ENCODE measurements around the gene GSTO2. TPM values are rescaled to one million over a fixed set of nuclear protein-coding genes. Genes with fewer than 3 reads are reported as not detected.

The GSTO2 gene
- total RNA-seq, 1 experiment from 2014 or later, result 1.1 TPM

DNA sequence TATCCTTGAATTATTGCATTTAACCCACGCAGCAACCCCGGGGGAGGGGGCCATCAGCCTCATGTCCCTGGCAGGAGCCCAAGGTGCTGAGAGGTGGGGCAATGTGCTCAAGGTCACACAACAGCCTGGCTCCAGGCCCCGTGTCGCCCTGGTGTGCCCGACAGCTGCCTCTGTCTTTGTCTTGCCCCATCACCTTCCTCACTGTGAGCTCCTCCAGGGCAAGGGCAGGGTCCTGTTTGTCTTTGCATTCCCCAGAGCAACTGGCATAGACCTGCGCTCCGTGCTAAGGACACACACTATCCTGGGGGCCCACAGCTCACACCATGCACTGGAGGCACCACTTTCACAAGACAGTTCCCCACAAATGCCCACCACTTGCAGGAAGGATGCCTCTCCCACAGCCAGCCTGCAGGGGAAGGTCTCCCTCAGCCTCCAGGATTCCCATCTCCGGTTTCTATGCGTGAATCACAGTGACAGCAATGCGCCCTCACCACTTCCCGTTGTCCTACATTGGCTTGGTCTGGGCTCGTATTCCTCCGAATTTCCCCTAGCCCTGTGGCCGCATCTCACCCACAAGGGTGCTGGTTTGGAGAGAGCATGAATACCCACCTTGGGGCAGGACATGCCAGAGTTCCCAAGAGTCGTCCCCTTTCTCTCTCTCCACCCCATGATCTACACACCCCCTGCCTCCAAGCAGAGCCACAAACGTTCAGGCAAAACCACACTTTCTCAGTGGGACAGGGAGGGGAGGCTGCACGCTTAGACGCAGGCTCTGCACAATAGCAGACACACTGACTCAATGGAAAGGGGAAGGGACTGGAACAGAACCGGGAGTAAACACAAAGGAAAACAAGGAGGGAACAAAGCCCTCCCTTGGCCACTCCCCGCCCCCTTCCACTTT, 59.0 kb downstream of the GSTO2 start:
- Histone ChIP-seq H3K9me3 (no peaks in the 10 kb centered on the region), H3K4me1 (peaks cover 28% of the 10 kb centered on the region), H3K27me3 (replicated peaks; ENCODE audit: control insufficient read depth, insufficient read depth, low read length) (no peaks in the 10 kb centered on the region), H3K36me3 (ENCODE audit: control insufficient read depth, insufficient read depth, low read length) (no peaks in the 10 kb centered on the region), H3K4me3 (ENCODE audit: low read depth, low read length) (no peak overlapping the region)
- Mint-ChIP-seq H3K27me3 (ENCODE audit: insufficient read depth, unreplicated experiment) (no peaks in the 10 kb centered on the region), H3K36me3 (ENCODE audit: insufficient read depth, unreplicated experiment) (no peaks in the 10 kb centered on the region), H3K9me3 (ENCODE audit: unreplicated experiment) (no peaks in the 10 kb centered on the region), H3K4me1 (ENCODE audit: low read depth, unreplicated experiment) (peaks cover 15% of the 10 kb centered on the region), H3K4me3 (ENCODE audit: unreplicated experiment) (no peak overlapping the region), H3K27ac (ENCODE audit: unreplicated experiment) (no peak overlapping the region)
- intact Hi-C loops (cut with micrococcal nuclease; ENCODE audit: unreplicated experiment), result no loop called here
- TF ChIP-seq, protein P1, sequence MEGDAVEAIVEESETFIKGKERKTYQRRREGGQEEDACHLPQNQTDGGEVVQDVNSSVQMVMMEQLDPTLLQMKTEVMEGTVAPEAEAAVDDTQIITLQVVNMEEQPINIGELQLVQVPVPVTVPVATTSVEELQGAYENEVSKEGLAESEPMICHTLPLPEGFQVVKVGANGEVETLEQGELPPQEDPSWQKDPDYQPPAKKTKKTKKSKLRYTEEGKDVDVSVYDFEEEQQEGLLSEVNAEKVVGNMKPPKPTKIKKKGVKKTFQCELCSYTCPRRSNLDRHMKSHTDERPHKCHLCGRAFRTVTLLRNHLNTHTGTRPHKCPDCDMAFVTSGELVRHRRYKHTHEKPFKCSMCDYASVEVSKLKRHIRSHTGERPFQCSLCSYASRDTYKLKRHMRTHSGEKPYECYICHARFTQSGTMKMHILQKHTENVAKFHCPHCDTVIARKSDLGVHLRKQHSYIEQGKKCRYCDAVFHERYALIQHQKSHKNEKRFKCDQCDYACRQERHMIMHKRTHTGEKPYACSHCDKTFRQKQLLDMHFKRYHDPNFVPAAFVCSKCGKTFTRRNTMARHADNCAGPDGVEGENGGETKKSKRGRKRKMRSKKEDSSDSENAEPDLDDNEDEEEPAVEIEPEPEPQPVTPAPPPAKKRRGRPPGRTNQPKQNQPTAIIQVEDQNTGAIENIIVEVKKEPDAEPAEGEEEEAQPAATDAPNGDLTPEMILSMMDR (IDR thresholded peaks at IDR 0.05; ENCODE audit: insufficient read depth in 1 of 2, low read depth in 1 of 2, low read length in 1 of 2, severe bottlenecking in 1 of 2, unreplicated experiment in 1 of 2), result no peak
- ChIA-PET CTCF (no interaction called here), POLR2A (no interaction called here)
- no TSS peak for BruUV-seq (replicated peaks)
- no peak for DNase-seq

DNA sequence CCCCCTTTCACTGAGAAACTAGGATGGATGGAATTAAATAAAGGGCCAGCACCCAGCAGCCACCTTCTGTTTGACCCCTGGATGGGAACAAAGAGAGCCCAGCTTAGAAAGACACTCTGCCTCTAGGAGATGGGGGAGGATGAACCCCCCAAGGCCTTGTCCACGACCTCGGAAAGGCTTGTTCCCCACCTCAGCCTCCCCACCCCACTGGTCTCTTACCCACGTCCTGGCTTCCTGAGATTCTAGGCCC, 59.6 kb downstream of the GSTO2 start:
- ChIA-PET POLR2A (no interaction called here), CTCF (no interaction called here)
- no peak for DNase-seq
- H3K4me3 Mint-ChIP-seq (ENCODE audit: unreplicated experiment), result no peak overlapping the region
- peaks cover 28% of the 10 kb centered on the region for H3K4me1 ChIP-seq
- intact Hi-C loops (cut with micrococcal nuclease; ENCODE audit: unreplicated experiment), result no loop called here
- peaks cover 15% of the 10 kb centered on the region for H3K4me1 Mint-ChIP-seq (ENCODE audit: low read depth, unreplicated experiment)
- BruUV-seq (replicated peaks), result no TSS peak
- no peak overlapping the region for H3K4me3 ChIP-seq (ENCODE audit: low read depth, low read length)
- H3K36me3 Mint-ChIP-seq (ENCODE audit: insufficient read depth, unreplicated experiment), result no peaks in the 10 kb centered on the region
- H3K9me3 ChIP-seq, result no peaks in the 10 kb centered on the region
- H3K27me3 ChIP-seq (replicated peaks; ENCODE audit: control insufficient read depth, insufficient read depth, low read length), result no peaks in the 10 kb centered on the region
- TF ChIP-seq, protein P1 (IDR thresholded peaks at IDR 0.05; ENCODE audit: insufficient read depth in 1 of 2, low read depth in 1 of 2, low read length in 1 of 2, severe bottlenecking in 1 of 2, unreplicated experiment in 1 of 2), result no peak
- no peaks in the 10 kb centered on the region for H3K36me3 ChIP-seq (ENCODE audit: control insufficient read depth, insufficient read depth, low read length)
- no peaks in the 10 kb centered on the region for H3K9me3 Mint-ChIP-seq (ENCODE audit: unreplicated experiment)
- H3K27me3 Mint-ChIP-seq (ENCODE audit: insufficient read depth, unreplicated experiment), result no peaks in the 10 kb centered on the region
- no peak overlapping the region for H3K27ac Mint-ChIP-seq (ENCODE audit: unreplicated experiment)

DNA sequence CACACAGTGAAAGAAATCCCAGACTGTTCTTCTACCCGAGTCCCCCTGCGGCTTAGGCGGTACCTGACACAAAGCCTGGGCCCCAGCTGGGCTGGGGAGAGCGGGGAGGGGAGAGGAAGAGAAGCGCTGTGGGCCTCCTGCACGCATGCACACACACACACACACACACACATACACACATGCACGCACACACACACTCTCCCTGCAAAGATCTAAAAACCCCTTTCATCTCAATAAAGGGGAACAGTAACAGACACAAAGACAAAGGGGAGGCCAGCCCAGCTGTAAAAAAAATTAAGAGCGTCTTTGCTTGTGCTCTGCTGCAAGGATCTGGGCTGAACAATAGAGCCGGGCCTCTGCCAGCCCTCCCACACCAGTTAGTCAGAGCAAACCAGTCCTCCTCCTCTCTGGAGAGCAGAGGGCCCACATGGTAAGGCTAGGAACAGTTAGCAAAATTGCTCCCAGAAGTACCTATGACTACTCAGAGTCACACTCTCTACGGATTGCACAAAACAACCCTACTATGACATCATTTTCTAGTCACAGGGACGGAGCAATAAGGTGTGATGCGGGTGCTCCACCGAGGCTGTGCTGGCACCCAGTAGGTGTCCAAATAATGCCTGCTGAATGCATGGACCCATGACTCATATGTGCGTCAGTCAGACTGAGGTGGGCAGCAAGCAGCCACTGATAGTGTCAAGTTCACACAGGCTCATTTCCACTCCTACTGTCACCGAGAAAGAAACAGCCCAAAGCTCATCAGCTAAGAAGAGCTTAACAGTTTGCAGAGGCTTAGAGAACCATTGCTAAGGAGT, 60.1 kb downstream of the GSTO2 start:
- Histone ChIP-seq H3K36me3 (ENCODE audit: control insufficient read depth, insufficient read depth, low read length) (no peaks in the 10 kb centered on the region), H3K9me3 (no peaks in the 10 kb centered on the region), H3K4me1 (peaks cover 28% of the 10 kb centered on the region), H3K4me3 (ENCODE audit: low read depth, low read length) (no peak overlapping the region), H3K27me3 (replicated peaks; ENCODE audit: control insufficient read depth, insufficient read depth, low read length) (no peaks in the 10 kb centered on the region)
- no peaks in the 10 kb centered on the region for H3K27me3 Mint-ChIP-seq (ENCODE audit: insufficient read depth, unreplicated experiment)
- intact Hi-C loops (cut with micrococcal nuclease; ENCODE audit: unreplicated experiment), result no loop called here
- no TSS peak for BruUV-seq (replicated peaks)
- ChIA-PET POLR2A (no interaction called here), CTCF (no interaction called here)
- H3K4me1 Mint-ChIP-seq (ENCODE audit: low read depth, unreplicated experiment), result peaks cover 15% of the 10 kb centered on the region
- no peaks in the 10 kb centered on the region for H3K36me3 Mint-ChIP-seq (ENCODE audit: insufficient read depth, unreplicated experiment)
- no peak for DNase-seq
- no peak overlapping the region for H3K4me3 Mint-ChIP-seq (ENCODE audit: unreplicated experiment)
- no peak overlapping the region for H3K27ac Mint-ChIP-seq (ENCODE audit: unreplicated experiment)
- TF ChIP-seq, protein P1 (IDR thresholded peaks at IDR 0.05; ENCODE audit: insufficient read depth in 1 of 2, low read depth in 1 of 2, low read length in 1 of 2, severe bottlenecking in 1 of 2, unreplicated experiment in 1 of 2), result no peak
- H3K9me3 Mint-ChIP-seq (ENCODE audit: unreplicated experiment), result no peaks in the 10 kb centered on the region
